B cell (primary cell): ENCODE measurements around the gene RICTOR. TPM values are rescaled to one million over a fixed set of nuclear protein-coding genes. Genes with fewer than 3 reads are reported as not detected.

Experiments
- ATAC-seq: fragments of 200-7000 bp; cut with Tn5 transposase; one replicate; pipeline ENCODE4 v1.10.0; 2021; ENCODE audit warnings: low read depth, mild to moderate bottlenecking, moderate number of reproducible peaks, moderate library complexity
- CTCF ChIA-PET: fragments of 350-600 bp; sonication (Branson Sonifier 250); formaldehyde crosslinking; loops from one replicate; lab custom pipeline; 2021; ENCODE audit warnings: antibody characterized with exemption, inconsistent platforms; lab: Charles Lee
- POLR2A ChIA-PET: fragments of 350-600 bp; sonication (Branson Sonifier 250); formaldehyde crosslinking; loops from one replicate; lab custom pipeline; 2021; ENCODE audit warnings: antibody characterized with exemption; lab: Charles Lee
- DNase-seq: peaks from one replicate; pipeline ENCODE4 v3.0.0; 2013
- H2AFZ ChIP-seq: 2 replicates; pipeline ENCODE4 v1.6.1; 2012; ENCODE audit warnings: mild to moderate bottlenecking, low read depth, low read length; ENCODE audit not compliant: insufficient read depth, poor library complexity, severe bottlenecking
- H3K27ac ChIP-seq, 2 donors: 1 replicate in 1 of 2; 2 replicates in 1 of 2; pipeline ENCODE4 v1.5.1; 2012 to 2013; ENCODE audit warnings: low read length in 2 of 2, mild to moderate bottlenecking in 2 of 2, moderate library complexity in 1 of 2
- H3K27me3 ChIP-seq, 4 experiments: fragments of 200-600 bp in 1 of 4; sonication (generic) in 1 of 4; replicated peaks in 1 of 4; 1 replicate in 2 of 4; 2 replicates in 2 of 4; pipeline versions ENCODE4 v1.6.1 to v1.7.0; 2013 to 2016; ENCODE audit warnings: low read length in 3 of 4, mild to moderate bottlenecking in 2 of 4, mixed read lengths in 1 of 4, moderate library complexity in 1 of 4; ENCODE audit not compliant: insufficient read depth in 4 of 4, control insufficient read depth in 3 of 4; ENCODE audit errors: control extremely low read depth in 1 of 4
- H3K36me3 ChIP-seq, 2 experiments: replicated peaks in 1 of 2; 1 replicate in 1 of 2; 2 replicates in 1 of 2; pipeline versions ENCODE4 v1.6.1 to v1.7.1; 2013; ENCODE audit warnings: low read length in 1 of 2; ENCODE audit not compliant: insufficient read depth in 2 of 2, control insufficient read depth in 1 of 2; ENCODE audit errors: control extremely low read depth in 1 of 2, extremely low read depth in 1 of 2
- H3K4me1 ChIP-seq, 2 donors: fragments of 200-600 bp in 1 of 2; sonication (generic) in 1 of 2; 1 replicate in 1 of 2; 2 replicates in 1 of 2; pipeline versions ENCODE4 v1.5.1 to v1.6.1; 2013 to 2017; ENCODE audit warnings: low read length in 2 of 2; ENCODE audit not compliant: control insufficient read depth in 2 of 2, insufficient read depth in 2 of 2
- H3K4me2 ChIP-seq: replicated peaks from 2 replicates; pipeline ENCODE3; 2012; ENCODE audit warnings: mild to moderate bottlenecking, low read depth, low read length; ENCODE audit not compliant: poor library complexity, severe bottlenecking
- H3K4me3 ChIP-seq, 5 experiments: fragments of 200-600 bp in 1 of 5; sonication (generic) in 1 of 5; 1 replicate in 3 of 5; 2 replicates in 2 of 5; pipeline versions ENCODE4 v1.5.1 to v1.7.0; 2011 to 2016; ENCODE audit warnings: low read length in 4 of 5, mild to moderate bottlenecking in 4 of 5, low read depth in 2 of 5, control low read depth in 1 of 5, moderate library complexity in 1 of 5; ENCODE audit not compliant: insufficient read depth in 1 of 5; ENCODE audit errors: control extremely low read depth in 1 of 5, extremely low read depth in 1 of 5
- H3K79me2 ChIP-seq: fragments of 200-600 bp; sonication (generic); one replicate; pipeline ENCODE4 v1.6.0; 2016; ENCODE audit warnings: low read length; ENCODE audit not compliant: control insufficient read depth, insufficient read depth
- H3K9ac ChIP-seq: fragments of 200-600 bp; sonication (generic); 2 replicates; pipeline ENCODE4 v1.6.1; 2017; ENCODE audit warnings: mild to moderate bottlenecking, low read length, moderate library complexity
- H3K9me3 ChIP-seq, 3 donors: one replicate each; pipeline versions ENCODE4 v1.6.1 to v1.7.1; 2013; ENCODE audit warnings: low read length in 2 of 3; ENCODE audit not compliant: control insufficient read depth in 2 of 3, insufficient read depth in 1 of 3; ENCODE audit errors: control extremely low read depth in 1 of 3
- H4K20me1 ChIP-seq: 2 replicates; pipeline ENCODE4 v1.6.0; 2012; ENCODE audit warnings: mild to moderate bottlenecking, low read length; ENCODE audit not compliant: insufficient read depth, control insufficient read depth, poor library complexity, severe bottlenecking
- H3K27ac Mint-ChIP-seq: one replicate; pipeline ENCODE4 v1.8.0; 2021; ENCODE audit warnings: mixed read lengths
- H3K27me3 Mint-ChIP-seq: one replicate; pipeline ENCODE4 v1.8.0; 2021; ENCODE audit warnings: mixed read lengths
- H3K4me1 Mint-ChIP-seq: one replicate; pipeline ENCODE4 v1.8.0; 2021; ENCODE audit warnings: mixed read lengths
- H3K4me3 Mint-ChIP-seq: one replicate; pipeline ENCODE4 v1.8.0; 2021; ENCODE audit warnings: mixed read lengths
- H3K9me3 Mint-ChIP-seq: one replicate; pipeline ENCODE4 v1.8.0; 2022; ENCODE audit warnings: mixed read lengths; ENCODE audit not compliant: insufficient read depth
- EZH2 ChIP-seq: IDR thresholded peaks from 2 replicates; pipeline ENCODE4 v1.6.1; 2012; ENCODE audit warnings: borderline replicate concordance, low read depth, mild to moderate bottlenecking, moderate library complexity, low read length; ENCODE audit not compliant: insufficient read depth, poor library complexity, severe bottlenecking
- WGBS: methylation state at CpG from one replicate; pipeline ENCODE4 v1.1.5; 2013; ENCODE audit warnings: missing lambda C conversion rate; ENCODE audit not compliant: insufficient coverage; 5-methylcytosine and 5-hydroxymethylcytosine counted together
- intact Hi-C: fragments of 100-400 bp; cut with micrococcal nuclease; formaldehyde crosslinking; loops from one replicate; pipeline ENCODE4 v1.10.0; 2022
- polyA plus RNA-seq: library from polyadenylated mRNA; depleted of rRNA; stranded (reverse); fragments of >200 nt; gene quantifications from 2 replicates; pipeline ENCODE4 v1.2.3, GENCODE V29; 2012
- total RNA-seq, 2 donors: library from RNA; stranded (reverse); fragments of 120-200 nt in 1 of 2; gene quantifications; 1 replicate in 1 of 2; 2 replicates in 1 of 2; pipeline versions ENCODE4 v1.2.3 to v1.2.4, GENCODE V29; 2013 to 2022
- TF ChIP-seq, protein P1 (sequence below): fragments of 200-600 bp; IDR thresholded peaks from one replicate; pipeline ENCODE4 v1.8.0; 2022; ENCODE audit warnings: antibody characterized with exemption, mild to moderate bottlenecking

The RICTOR gene
- total and polyA plus RNA-seq, 2 donors (not counting 1 experiment from before 2014, with no cell fraction given), result 15.4 to 84.3 TPM

DNA sequence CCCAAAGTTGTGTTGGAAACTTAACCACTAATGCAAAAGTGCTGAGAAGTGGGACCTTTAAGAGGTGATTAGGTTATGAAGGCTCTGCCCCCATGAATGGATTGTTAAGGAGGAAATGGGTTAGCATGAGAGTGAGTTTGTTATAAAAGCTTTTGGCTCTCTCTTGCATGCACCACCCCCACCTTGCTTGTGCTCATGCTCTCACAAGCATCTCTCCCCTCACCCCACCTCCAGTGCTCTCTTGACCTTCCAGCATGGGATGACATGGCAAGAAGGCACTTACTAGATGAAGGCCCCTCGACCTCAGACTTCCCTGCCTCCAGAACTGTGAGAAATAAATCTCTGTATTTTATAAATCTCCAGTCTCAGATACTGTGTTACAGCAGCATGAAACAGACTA is 52.8 kb downstream of the RICTOR start:
- Histone ChIP-seq H3K9me3 (peaks cover 1 to 13% (median 9%) of the 10 kb centered on the region in 3 donors), H4K20me1 (peaks cover 81% of the 10 kb centered on the region), H3K4me3 (no peak overlapping the region), H3K36me3 (peaks cover 8 to 31% of the 10 kb centered on the region in 2 experiments), H3K27me3 (no peaks in the 10 kb centered on the region), H3K4me1 (peaks cover 0 to 1% of the 10 kb centered on the region in 2 donors), H2AFZ (no peak overlapping the region), H3K9ac (no peak overlapping the region), H3K27ac (no peak overlapping the region), H3K4me2 (no peak overlapping the region), H3K79me2 (peaks cover 68% of the 10 kb centered on the region)
- ChIA-PET POLR2A (no interaction called here), CTCF (interaction anchor here (0.6 to 2.0 kb wide), 2 partner anchors 50 to 59 kb away, joined by 3 to 5 read pairs; no protein-coding TSS in a partner anchor)
- H3K4me3 Mint-ChIP-seq, result no peak overlapping the region
- intact Hi-C loops, result loop anchor here (5.0 kb wide), 1 partner anchor 41 kb away; no protein-coding TSS in a partner anchor
- WGBS, result no CpG with 5 or more reads among the region's 1 CpG
- TF ChIP-seq, protein P1, sequence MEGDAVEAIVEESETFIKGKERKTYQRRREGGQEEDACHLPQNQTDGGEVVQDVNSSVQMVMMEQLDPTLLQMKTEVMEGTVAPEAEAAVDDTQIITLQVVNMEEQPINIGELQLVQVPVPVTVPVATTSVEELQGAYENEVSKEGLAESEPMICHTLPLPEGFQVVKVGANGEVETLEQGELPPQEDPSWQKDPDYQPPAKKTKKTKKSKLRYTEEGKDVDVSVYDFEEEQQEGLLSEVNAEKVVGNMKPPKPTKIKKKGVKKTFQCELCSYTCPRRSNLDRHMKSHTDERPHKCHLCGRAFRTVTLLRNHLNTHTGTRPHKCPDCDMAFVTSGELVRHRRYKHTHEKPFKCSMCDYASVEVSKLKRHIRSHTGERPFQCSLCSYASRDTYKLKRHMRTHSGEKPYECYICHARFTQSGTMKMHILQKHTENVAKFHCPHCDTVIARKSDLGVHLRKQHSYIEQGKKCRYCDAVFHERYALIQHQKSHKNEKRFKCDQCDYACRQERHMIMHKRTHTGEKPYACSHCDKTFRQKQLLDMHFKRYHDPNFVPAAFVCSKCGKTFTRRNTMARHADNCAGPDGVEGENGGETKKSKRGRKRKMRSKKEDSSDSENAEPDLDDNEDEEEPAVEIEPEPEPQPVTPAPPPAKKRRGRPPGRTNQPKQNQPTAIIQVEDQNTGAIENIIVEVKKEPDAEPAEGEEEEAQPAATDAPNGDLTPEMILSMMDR, result no peak
- no peak for TF ChIP-seq EZH2
- no peak for DNase-seq
- H3K27me3 Mint-ChIP-seq, result no peaks in the 10 kb centered on the region
- peaks cover 29% of the 10 kb centered on the region for H3K4me1 Mint-ChIP-seq
- no peak overlapping the region for H3K27ac Mint-ChIP-seq
- H3K9me3 Mint-ChIP-seq, result peaks cover 5% of the 10 kb centered on the region
- ATAC-seq, result no peak

- TF ChIP-seq EZH2, result no peak
- TF ChIP-seq, protein P1, result no peak
- POLR2A ChIA-PET, result no interaction called here
- DNase-seq (no peak), ATAC-seq (no peak)
- H3K4me3 Mint-ChIP-seq, result no peak overlapping the region
- no peak overlapping the region for H3K27ac Mint-ChIP-seq
- no CpG with 5 or more reads among the region's 3 CpGs for WGBS
- intact Hi-C loops, result loop anchor here (5.0 kb wide), 1 partner anchor 42 kb away; no protein-coding TSS in a partner anchor
- Histone ChIP-seq H4K20me1 (peaks cover 78% of the 10 kb centered on the region), H3K9me3 (peaks cover 1 to 3% (median 2%) of the 10 kb centered on the region in 3 donors), H3K79me2 (peaks cover 68% of the 10 kb centered on the region), H3K4me3 (no peak overlapping the region), H3K27me3 (no peaks in the 10 kb centered on the region), H3K36me3 (peaks cover 8 to 33% of the 10 kb centered on the region in 2 experiments), H3K4me1 (peaks cover 0 to 4% of the 10 kb centered on the region in 2 donors), H3K4me2 (no peak overlapping the region), H3K9ac (no peak overlapping the region), H3K27ac (no peak overlapping the region), H2AFZ (no peak overlapping the region)
- no peaks in the 10 kb centered on the region for H3K27me3 Mint-ChIP-seq
- peaks cover 2% of the 10 kb centered on the region for H3K9me3 Mint-ChIP-seq
- H3K4me1 Mint-ChIP-seq, result peaks cover 39% of the 10 kb centered on the region
- CTCF ChIA-PET, result interaction anchor here (0.7 kb wide), 1 partner anchor 21 kb away, joined by 3 read pairs; no protein-coding TSS in a partner anchor
Measured at GRCh38 chr5:39020458-39020857, 53.7 kb downstream of the RICTOR start.
